Measurements from ENCODE around the gene CLEC19A.

Gene CLEC19A

GRCh38 chr16:19285431-19285830, at the start of gene CLEC19A:
CLEC19A (plus strand) TSS chr16:19285731; CDS start chr16:19285852, 121 bp downstream.
- Mint-ChIP-seq H3K36me3 (ENCODE audit: low read depth) (no peaks in the 10 kb centered on the region), H3K4me3 (no peak within 1 kb of the TSS), H3K27ac (no peak within 1 kb of the TSS), H3K9me3 (no peaks in the 10 kb centered on the region), H3K27me3 (peaks cover 10% of the 10 kb centered on the region), H3K4me1 (ENCODE audit: low read depth) (no peaks in the 10 kb centered on the region)

- H3K9me3 Mint-ChIP-seq = peaks cover 17% of the 10 kb centered on the region
- no peak overlapping the region for H3K27ac Mint-ChIP-seq
- no peaks in the 10 kb centered on the region for H3K4me1 Mint-ChIP-seq (ENCODE audit: low read depth)
- no peaks in the 10 kb centered on the region for H3K36me3 Mint-ChIP-seq (ENCODE audit: low read depth)
- no peak overlapping the region for H3K4me3 Mint-ChIP-seq
- no peaks in the 10 kb centered on the region for H3K27me3 Mint-ChIP-seq
These were observed 49.6 kb upstream of the CLEC19A start for GRCh38 chr16:19235886-19236285.

GRCh38 chr16:19236561-19237209, 48.8 kb upstream of the CLEC19A start:
- no peaks in the 10 kb centered on the region for H3K36me3 Mint-ChIP-seq (ENCODE audit: low read depth)
- H3K27me3 Mint-ChIP-seq = no peaks in the 10 kb centered on the region
- no peak overlapping the region for H3K4me3 Mint-ChIP-seq
- H3K4me1 Mint-ChIP-seq (ENCODE audit: low read depth) = no peaks in the 10 kb centered on the region
- no peak overlapping the region for H3K27ac Mint-ChIP-seq
- H3K9me3 Mint-ChIP-seq = peaks cover 17% of the 10 kb centered on the region

- H3K27ac Mint-ChIP-seq = no peak overlapping the region
- H3K9me3 Mint-ChIP-seq = peaks cover 17% of the 10 kb centered on the region
- no peak overlapping the region for H3K4me3 Mint-ChIP-seq
- H3K36me3 Mint-ChIP-seq (ENCODE audit: low read depth) = no peaks in the 10 kb centered on the region
- no peaks in the 10 kb centered on the region for H3K27me3 Mint-ChIP-seq
- no peaks in the 10 kb centered on the region for H3K4me1 Mint-ChIP-seq (ENCODE audit: low read depth)
These were observed 47.1 kb upstream of the CLEC19A start for GRCh38 chr16:19238406-19238805.

- Mint-ChIP-seq H3K9me3 (peaks cover 14% of the 10 kb centered on the region), H3K36me3 (ENCODE audit: low read depth) (no peaks in the 10 kb centered on the region)
These were observed 45.9 kb upstream of the CLEC19A start for GRCh38 chr16:19239511-19240155.

GRCh38 chr16:19240494-19240893, 45.0 kb upstream of the CLEC19A start:
- Mint-ChIP-seq H3K27me3 (peaks cover 3% of the 10 kb centered on the region), H3K4me1 (ENCODE audit: low read depth) (no peaks in the 10 kb centered on the region), H3K4me3 (no peak overlapping the region), H3K36me3 (ENCODE audit: low read depth) (no peaks in the 10 kb centered on the region), H3K27ac (no peak overlapping the region), H3K9me3 (peaks cover 6% of the 10 kb centered on the region)

More at GRCh38 chr16:19239511-19240155, 45.9 kb upstream of the CLEC19A start:
- no peak overlapping the region for H3K4me3 Mint-ChIP-seq
- no peaks in the 10 kb centered on the region for H3K4me1 Mint-ChIP-seq (ENCODE audit: low read depth)
- H3K27me3 Mint-ChIP-seq = peaks cover 1% of the 10 kb centered on the region
- no peak overlapping the region for H3K27ac Mint-ChIP-seq

- Mint-ChIP-seq H3K4me1 (ENCODE audit: low read depth) (no peaks in the 10 kb centered on the region), H3K36me3 (ENCODE audit: low read depth) (no peaks in the 10 kb centered on the region), H3K9me3 (no peaks in the 10 kb centered on the region), H3K27me3 (peaks cover 3% of the 10 kb centered on the region), H3K27ac (no peak overlapping the region), H3K4me3 (no peak overlapping the region)
These were observed 44.0 kb upstream of the CLEC19A start for GRCh38 chr16:19241512-19241911.

- H3K27ac Mint-ChIP-seq = no peak overlapping the region
- H3K36me3 Mint-ChIP-seq (ENCODE audit: low read depth) = no peaks in the 10 kb centered on the region
- no peaks in the 10 kb centered on the region for H3K4me1 Mint-ChIP-seq (ENCODE audit: low read depth)
- peaks cover 3% of the 10 kb centered on the region for H3K27me3 Mint-ChIP-seq
- peaks cover 4% of the 10 kb centered on the region for H3K9me3 Mint-ChIP-seq
- H3K4me3 Mint-ChIP-seq = no peak overlapping the region
These were observed 43.3 kb upstream of the CLEC19A start for GRCh38 chr16:19242186-19242585.

- no peak overlapping the region for H3K27ac Mint-ChIP-seq
These were observed 42.5 kb upstream of the CLEC19A start for GRCh38 chr16:19242987-19243575.

GRCh38 chr16:19245326-19245925, 40.1 kb upstream of the CLEC19A start:
- H3K27ac Mint-ChIP-seq = no peak overlapping the region
- H3K36me3 Mint-ChIP-seq (ENCODE audit: low read depth) = no peaks in the 10 kb centered on the region
- no peak overlapping the region for H3K4me3 Mint-ChIP-seq
- no peaks in the 10 kb centered on the region for H3K4me1 Mint-ChIP-seq (ENCODE audit: low read depth)
- H3K9me3 Mint-ChIP-seq = peaks cover 4% of the 10 kb centered on the region
- peaks cover 3% of the 10 kb centered on the region for H3K27me3 Mint-ChIP-seq

More at GRCh38 chr16:19242987-19243575, 42.5 kb upstream of the CLEC19A start:
- no peaks in the 10 kb centered on the region for H3K4me1 Mint-ChIP-seq (ENCODE audit: low read depth)
- peaks cover 4% of the 10 kb centered on the region for H3K9me3 Mint-ChIP-seq
- no peaks in the 10 kb centered on the region for H3K36me3 Mint-ChIP-seq (ENCODE audit: low read depth)
- H3K27me3 Mint-ChIP-seq = peaks cover 3% of the 10 kb centered on the region
- H3K4me3 Mint-ChIP-seq = no peak overlapping the region

GRCh38 chr16:19252904-19253303, 32.6 kb upstream of the CLEC19A start:
- no peak overlapping the region for H3K27ac Mint-ChIP-seq
- H3K27me3 Mint-ChIP-seq = no peaks in the 10 kb centered on the region
- no peaks in the 10 kb centered on the region for H3K9me3 Mint-ChIP-seq
- H3K4me3 Mint-ChIP-seq = no peak overlapping the region
- no peaks in the 10 kb centered on the region for H3K36me3 Mint-ChIP-seq (ENCODE audit: low read depth)
- no peaks in the 10 kb centered on the region for H3K4me1 Mint-ChIP-seq (ENCODE audit: low read depth)

GRCh38 chr16:19254611-19255010, 30.9 kb upstream of the CLEC19A start:
- Mint-ChIP-seq H3K4me1 (ENCODE audit: low read depth) (no peaks in the 10 kb centered on the region), H3K27me3 (peaks cover 4% of the 10 kb centered on the region), H3K4me3 (no peak overlapping the region), H3K9me3 (no peaks in the 10 kb centered on the region), H3K36me3 (ENCODE audit: low read depth) (no peaks in the 10 kb centered on the region), H3K27ac (no peak overlapping the region)

GRCh38 chr16:19264123-19264673, 21.3 kb upstream of the CLEC19A start:
- no peak overlapping the region for H3K27ac Mint-ChIP-seq
- no peaks in the 10 kb centered on the region for H3K4me1 Mint-ChIP-seq (ENCODE audit: low read depth)
- no peak overlapping the region for H3K4me3 Mint-ChIP-seq
- H3K27me3 Mint-ChIP-seq = peaks cover 4% of the 10 kb centered on the region
- no peaks in the 10 kb centered on the region for H3K36me3 Mint-ChIP-seq (ENCODE audit: low read depth)
- H3K9me3 Mint-ChIP-seq = peaks cover 22% of the 10 kb centered on the region

- Mint-ChIP-seq H3K4me1 (ENCODE audit: low read depth) (no peaks in the 10 kb centered on the region), H3K4me3 (no peak overlapping the region), H3K36me3 (ENCODE audit: low read depth) (no peaks in the 10 kb centered on the region), H3K27me3 (peaks cover 4% of the 10 kb centered on the region), H3K9me3 (peaks cover 25% of the 10 kb centered on the region), H3K27ac (no peak overlapping the region)
These were observed 20.1 kb upstream of the CLEC19A start for GRCh38 chr16:19265380-19265930.

GRCh38 chr16:19266774-19267173, 18.8 kb upstream of the CLEC19A start:
- no peak overlapping the region for H3K4me3 Mint-ChIP-seq

More at GRCh38 chr16:19266774-19267173, 18.8 kb upstream of the CLEC19A start:
- H3K36me3 Mint-ChIP-seq (ENCODE audit: low read depth) = no peaks in the 10 kb centered on the region
- no peaks in the 10 kb centered on the region for H3K4me1 Mint-ChIP-seq (ENCODE audit: low read depth)
- peaks cover 4% of the 10 kb centered on the region for H3K27me3 Mint-ChIP-seq
- peaks cover 25% of the 10 kb centered on the region for H3K9me3 Mint-ChIP-seq
- no peak overlapping the region for H3K27ac Mint-ChIP-seq

All from stimulated activated naive CD8-positive, alpha-beta T cell treated with anti-CD3 and anti-CD28 coated beads, Interleukin-15, Interleukin-2, amounts not matched to agents 100 ng/mL and 50 ng/mL, for 24 hours (primary cell).